CD4-positive, alpha-beta T cell (primary cell): Measurements from ENCODE around the gene TP53I13. TPM values are rescaled to one million over a fixed set of nuclear protein-coding genes. Genes with fewer than 3 reads are reported as not detected.

Experiments
- ATAC-seq: fragments of 200-7000 bp; cut with Tn5 transposase; one replicate; pipeline ENCODE4 v1.10.0; 2022; ENCODE audit warnings: mild to moderate bottlenecking; ENCODE audit not compliant: poor library complexity
- CTCF ChIA-PET: fragments of 350-600 bp; sonication (Branson Sonifier 250); formaldehyde crosslinking; loops from one replicate; lab custom pipeline; 2021; ENCODE audit warnings: antibody characterized with exemption, inconsistent platforms; lab: Charles Lee
- POLR2A ChIA-PET: fragments of 350-600 bp; sonication (Branson Sonifier 250); formaldehyde crosslinking; loops from one replicate; lab custom pipeline; 2021; ENCODE audit warnings: antibody characterized with exemption, inconsistent platforms; lab: Charles Lee
- DNase-seq, 14 experiments: peaks; one replicate each; pipeline ENCODE4 v3.0.0-alpha.2; 2013 to 2020; ENCODE audit warnings: mixed read lengths in 2 of 14
- H3K27ac ChIP-seq, 2 donors: one replicate each; pipeline versions ENCODE4 v1.5.1 to v1.7.0; 2013; ENCODE audit warnings: low read length in 2 of 2, low read depth in 1 of 2, mild to moderate bottlenecking in 1 of 2
- H3K27me3 ChIP-seq, 2 experiments: 1 replicate in 1 of 2; 2 replicates in 1 of 2; pipeline versions ENCODE4 v1.6.1 to v1.7.0; 2013; ENCODE audit warnings: low read length in 2 of 2, control low read depth in 1 of 2, mild to moderate bottlenecking in 1 of 2, moderate library complexity in 1 of 2; ENCODE audit not compliant: insufficient read depth in 2 of 2, control insufficient read depth in 1 of 2
- H3K36me3 ChIP-seq: one replicate; pipeline ENCODE4 v1.6.1; 2013; ENCODE audit warnings: low read length, control low read depth; ENCODE audit not compliant: insufficient read depth
- H3K4me1 ChIP-seq: one replicate; pipeline ENCODE4 v1.6.1; 2013; ENCODE audit warnings: low read length, control low read depth; ENCODE audit not compliant: insufficient read depth
- H3K4me3 ChIP-seq: one replicate; pipeline ENCODE4 v1.5.1; 2013; ENCODE audit warnings: mild to moderate bottlenecking, low read length, moderate library complexity
- H3K9me3 ChIP-seq, 2 experiments: 1 replicate in 1 of 2; 2 replicates in 1 of 2; pipeline versions ENCODE4 v1.6.1 to v1.7.0; 2013; ENCODE audit warnings: low read length in 2 of 2, mild to moderate bottlenecking in 2 of 2, control low read depth in 1 of 2, moderate library complexity in 1 of 2; ENCODE audit not compliant: control insufficient read depth in 1 of 2, insufficient read depth in 1 of 2
- H3K27ac Mint-ChIP-seq: one replicate; pipeline ENCODE4 v1.8.0; 2020; ENCODE audit warnings: mixed read lengths
- H3K27me3 Mint-ChIP-seq: one replicate; pipeline ENCODE4 v1.8.0; 2021; ENCODE audit warnings: mixed read lengths
- H3K36me3 Mint-ChIP-seq: one replicate; pipeline ENCODE4 v1.8.0; 2021; ENCODE audit warnings: low read depth, mixed read lengths
- H3K4me1 Mint-ChIP-seq: one replicate; pipeline ENCODE4 v1.8.0; 2021; ENCODE audit warnings: low read depth, mixed read lengths
- H3K4me3 Mint-ChIP-seq: one replicate; pipeline ENCODE4 v1.8.0; 2020; ENCODE audit warnings: mild to moderate bottlenecking, mixed read lengths
- H3K9me3 Mint-ChIP-seq: one replicate; pipeline ENCODE4 v1.8.0; 2020; ENCODE audit warnings: mixed read lengths
- CTCF ChIP-seq: fragments of 200-600 bp; IDR thresholded peaks from one replicate; pipeline ENCODE4 v1.8.0; 2022; ENCODE audit warnings: antibody characterized with exemption, mild to moderate bottlenecking
- intact Hi-C, 2 experiments: fragments of 100-400 bp; cut with DNase I in 1 of 2; cut with micrococcal nuclease in 1 of 2; formaldehyde crosslinking; loops; one replicate each; pipeline versions ENCODE4 v1.15.1 to v1.9.0; 2023 to 2025; cut with DNase I, micrococcal nuclease
- total RNA-seq, 174 experiments: library from RNA in 2 of 174; stranded (reverse) in 2 of 174; gene quantifications; one replicate each; pipeline ENCODE4 v1.2.3 and lab custom pipeline; 2021 to 2026

Gene TP53I13
- total RNA-seq, 2 experiments from 2014 or later = 45.8 to 47.7 TPM

GRCh38 chr17:29586676-29587469, 18.4 kb downstream of the TP53I13 start:
- Histone ChIP-seq H3K4me3 (no peak overlapping the region), H3K36me3 (peaks cover 16% of the 10 kb centered on the region), H3K27me3 (no peaks in the 10 kb centered on the region), H3K4me1 (peaks cover 73% of the 10 kb centered on the region), H3K27ac (no peak overlapping the region), H3K9me3 (no peaks in the 10 kb centered on the region)
- no peak for DNase-seq
- Mint-ChIP-seq H3K4me1 (peaks cover 73% of the 10 kb centered on the region), H3K36me3 (peaks cover 12% of the 10 kb centered on the region), H3K27me3 (no peaks in the 10 kb centered on the region), H3K4me3 (peak overlapping the region; percentile 59), H3K27ac (peak overlapping the region; percentile 45), H3K9me3 (no peaks in the 10 kb centered on the region)
- intact Hi-C loops = loop anchor here in 1 of 2 experiments (5.0 to 10.0 kb wide), 3 partner anchors 175 to 842 kb away; partner anchors contain the start of genes PHF12 and TRAF4
- ChIA-PET POLR2A (interaction anchor here (1.3 to 4.4 kb wide), 3 partner anchors 15 to 30 kb away, joined by 7 to 40 read pairs (median 8); partner anchors contain the start of gene TP53I13), CTCF (interaction anchor here (0.7 to 3.9 kb wide), 5 partner anchors 19 to 31 kb away, joined by 3 to 28 read pairs (median 5); partner anchors contain the start of gene ABHD15)
- ATAC-seq = no peak
- TF ChIP-seq CTCF = no peak

GRCh38 chr17:29587591-29587990, 19.1 kb downstream of the TP53I13 start:
- ChIA-PET POLR2A (interaction anchor here (1.0 to 4.4 kb wide), 5 partner anchors 15 to 29 kb away, joined by 4 to 40 read pairs (median 7); partner anchors contain the start of gene TP53I13), CTCF (interaction anchor here (0.6 to 3.9 kb wide), 4 partner anchors 20 to 807 kb away, joined by 4 to 28 read pairs (median 5); partner anchors contain the start of gene ABHD15)
- Histone ChIP-seq H3K4me3 (no peak overlapping the region), H3K27ac (no peak overlapping the region), H3K27me3 (no peaks in the 10 kb centered on the region), H3K4me1 (peaks cover 80% of the 10 kb centered on the region), H3K9me3 (no peaks in the 10 kb centered on the region), H3K36me3 (peaks cover 9% of the 10 kb centered on the region)
- Mint-ChIP-seq H3K36me3 (peaks cover 5% of the 10 kb centered on the region), H3K27ac (peak overlapping the region; percentile 84), H3K9me3 (no peaks in the 10 kb centered on the region), H3K4me3 (peak overlapping the region; percentile 98), H3K4me1 (peaks cover 80% of the 10 kb centered on the region), H3K27me3 (no peaks in the 10 kb centered on the region)
- no peak for TF ChIP-seq CTCF
- ATAC-seq (no peak), DNase-seq (no peak)
- intact Hi-C loops = loop anchor here in 1 of 2 experiments (5.0 to 10.0 kb wide), 3 partner anchors 175 to 843 kb away; partner anchors contain the start of genes PHF12 and TRAF4

GRCh38 chr17:29588017-29588561, 19.6 kb downstream of the TP53I13 start:
- intact Hi-C loops = loop anchor here (2.0 to 10.0 kb wide), 5 partner anchors 19 to 843 kb away; partner anchors contain the start of genes PHF12 (in 1 of the 2), SSH2 (in 1 of the 2), TP53I13 (in 1 of the 2) and TRAF4 (in 1 of the 2)
- peaks cover 4% of the 10 kb centered on the region for H3K36me3 Mint-ChIP-seq
- ChIA-PET CTCF (interaction anchor here (0.6 to 3.9 kb wide), 4 partner anchors 21 to 807 kb away, joined by 4 to 28 read pairs (median 5); partner anchors contain the start of gene ABHD15), POLR2A (interaction anchor here (1.0 to 4.4 kb wide), 5 partner anchors 16 to 29 kb away, joined by 4 to 40 read pairs (median 7); partner anchors contain the start of gene TP53I13)
- no peaks in the 10 kb centered on the region for H3K9me3 ChIP-seq
- ATAC-seq = no peak
- peak overlapping the region; percentile 40 to 60 for H3K27ac ChIP-seq
- no peaks in the 10 kb centered on the region for H3K27me3 ChIP-seq
- H3K9me3 Mint-ChIP-seq = no peaks in the 10 kb centered on the region
- H3K27ac Mint-ChIP-seq = peak overlapping the region; percentile 84
- no peaks in the 10 kb centered on the region for H3K27me3 Mint-ChIP-seq
- peaks cover 83% of the 10 kb centered on the region for H3K4me1 Mint-ChIP-seq
- peak overlapping the region; percentile 98 for H3K4me3 Mint-ChIP-seq
- H3K36me3 ChIP-seq = peaks cover 4% of the 10 kb centered on the region
- no peak for TF ChIP-seq CTCF
- no peak for DNase-seq
- peak overlapping the region; percentile 84 for H3K4me3 ChIP-seq
- H3K4me1 ChIP-seq = peaks cover 84% of the 10 kb centered on the region
